Measurements from ENCODE around the gene FOXRED2.

FOXRED2 gene

GRCh38 chr22:36481393-36482168, 25.3 kb downstream of the FOXRED2 start, which contains the start of gene TXN2:
TXN2 (minus strand) TSS chr22:36481640; CDS start chr22:36480837, 803 bp downstream.
- DNase-seq (ENCODE audit: low read depth), result no peak
- H3K4me3 ChIP-seq (ENCODE audit: control insufficient read depth, low read depth, low read length), result peak within 1 kb of the TSS; percentile 61
- TF ChIP-seq, protein P1, sequence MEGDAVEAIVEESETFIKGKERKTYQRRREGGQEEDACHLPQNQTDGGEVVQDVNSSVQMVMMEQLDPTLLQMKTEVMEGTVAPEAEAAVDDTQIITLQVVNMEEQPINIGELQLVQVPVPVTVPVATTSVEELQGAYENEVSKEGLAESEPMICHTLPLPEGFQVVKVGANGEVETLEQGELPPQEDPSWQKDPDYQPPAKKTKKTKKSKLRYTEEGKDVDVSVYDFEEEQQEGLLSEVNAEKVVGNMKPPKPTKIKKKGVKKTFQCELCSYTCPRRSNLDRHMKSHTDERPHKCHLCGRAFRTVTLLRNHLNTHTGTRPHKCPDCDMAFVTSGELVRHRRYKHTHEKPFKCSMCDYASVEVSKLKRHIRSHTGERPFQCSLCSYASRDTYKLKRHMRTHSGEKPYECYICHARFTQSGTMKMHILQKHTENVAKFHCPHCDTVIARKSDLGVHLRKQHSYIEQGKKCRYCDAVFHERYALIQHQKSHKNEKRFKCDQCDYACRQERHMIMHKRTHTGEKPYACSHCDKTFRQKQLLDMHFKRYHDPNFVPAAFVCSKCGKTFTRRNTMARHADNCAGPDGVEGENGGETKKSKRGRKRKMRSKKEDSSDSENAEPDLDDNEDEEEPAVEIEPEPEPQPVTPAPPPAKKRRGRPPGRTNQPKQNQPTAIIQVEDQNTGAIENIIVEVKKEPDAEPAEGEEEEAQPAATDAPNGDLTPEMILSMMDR (IDR thresholded peaks at IDR 0.05; ENCODE audit: control insufficient read depth, insufficient read depth, low read depth, low read length, missing control alignments), result no peak

- H3K4me3 ChIP-seq (ENCODE audit: control insufficient read depth, low read depth, low read length), result peak overlapping the region; percentile 61
- no peak for DNase-seq (ENCODE audit: low read depth)
- TF ChIP-seq, protein P1 (IDR thresholded peaks at IDR 0.05; ENCODE audit: control insufficient read depth, insufficient read depth, low read depth, low read length, missing control alignments), result no peak
Observed at GRCh38 chr22:36480941-36481392, 25.9 kb downstream of the FOXRED2 start.

GRCh38 chr22:36478966-36479365, 27.9 kb downstream of the FOXRED2 start:
- DNase-seq (ENCODE audit: low read depth), result no peak
- no peak overlapping the region for H3K4me3 ChIP-seq (ENCODE audit: control insufficient read depth, low read depth, low read length)
- TF ChIP-seq, protein P1 (IDR thresholded peaks at IDR 0.05; ENCODE audit: control insufficient read depth, insufficient read depth, low read depth, low read length, missing control alignments), result no peak

GRCh38 chr22:36475341-36475740, 31.5 kb downstream of the FOXRED2 start:
- no peak overlapping the region for H3K4me3 ChIP-seq (ENCODE audit: control insufficient read depth, low read depth, low read length)
- DNase-seq (ENCODE audit: low read depth), result no peak
- TF ChIP-seq, protein P1 (IDR thresholded peaks at IDR 0.05; ENCODE audit: control insufficient read depth, insufficient read depth, low read depth, low read length, missing control alignments), result no peak

- TF ChIP-seq, protein P1 (IDR thresholded peaks at IDR 0.05; ENCODE audit: control insufficient read depth, insufficient read depth, low read depth, low read length, missing control alignments), result no peak
Observed at GRCh38 chr22:36472689-36473088, 34.2 kb downstream of the FOXRED2 start.

GRCh38 chr22:36471341-36471821, 35.5 kb downstream of the FOXRED2 start:
- H3K4me3 ChIP-seq (ENCODE audit: control insufficient read depth, low read depth, low read length), result no peak overlapping the region
- no peak for DNase-seq (ENCODE audit: low read depth)
- TF ChIP-seq, protein P1 (IDR thresholded peaks at IDR 0.05; ENCODE audit: control insufficient read depth, insufficient read depth, low read depth, low read length, missing control alignments), result no peak

More at GRCh38 chr22:36472689-36473088, 34.2 kb downstream of the FOXRED2 start:
- no peak for DNase-seq (ENCODE audit: low read depth)
- H3K4me3 ChIP-seq (ENCODE audit: control insufficient read depth, low read depth, low read length), result no peak overlapping the region

Data from AG09309 (cell line).